A549 (cell line): ENCODE results near the gene AXL. TPM values are rescaled to one million over a fixed set of nuclear protein-coding genes. Genes with fewer than 3 reads are reported as not detected.

Source experiments
- ATAC-seq, 2 experiments: fragments of 200-7000 bp in 1 of 2; fragments of >200 bp in 1 of 2; cut with Nextera tagmentation in 1 of 2; cut with Tn5 transposase in 1 of 2; 3 replicates each; pipeline versions ENCODE4 v1.8.0 to v1.9.1; 2018 to 2020; ENCODE audit warnings: mild to moderate bottlenecking in 1 of 2, moderate library complexity in 1 of 2
- CTCF ChIA-PET: fragments of 300-600 bp; sonication (Branson Sonifier 250); formaldehyde crosslinking; extraction: SDS; loops from one replicate; lab custom pipeline; 2021; ENCODE audit warnings: antibody characterized with exemption, inconsistent platforms; lab: Yijun Ruan, JAX
- POLR2A ChIA-PET: fragments of 350-600 bp; formaldehyde crosslinking; extraction: SDS; loops from one replicate; lab custom pipeline; 2021; ENCODE audit warnings: antibody characterized with exemption, inconsistent platforms; lab: Yijun Ruan, JAX
- DNase-seq, 2 experiments: peaks; one replicate each; pipeline versions ENCODE4 v3.0.0 to v3.0.0-alpha.2; 2011 to 2016; ENCODE audit warnings: low read depth in 1 of 2, low spot score in 1 of 2
- FAIRE-seq: peaks from 2 replicates; lab custom pipeline; 2011; peaks lifted over from hg19 to GRCh38; lab: Jason Lieb, UNC
- H3K27ac ChIP-seq, 2 experiments: fragments of >200 bp; sonication (Bioruptor Twin); formaldehyde crosslinking; 3 replicates each; pipeline ENCODE4 v1.5.1; 2016 to 2017
- H3K4me1 ChIP-seq: fragments of >200 bp; sonication (Bioruptor Twin); formaldehyde crosslinking; 3 replicates; pipeline ENCODE4 v1.6.1; 2016
- H3K4me2 ChIP-seq: fragments of >200 bp; sonication (Bioruptor Twin); formaldehyde crosslinking; 3 replicates; pipeline ENCODE4 v1.6.1; 2016
- H3K4me3 ChIP-seq: fragments of >200 bp; sonication (Bioruptor Twin); formaldehyde crosslinking; 3 replicates; pipeline ENCODE4 v1.5.1; 2016
- H3K9me3 ChIP-seq: fragments of >200 bp; sonication (Bioruptor Twin); formaldehyde crosslinking; 3 replicates; pipeline ENCODE4 v1.6.1; 2016
- CEBPB ChIP-seq, 2 experiments: fragments of >200 bp in 1 of 2; sonication (Bioruptor Twin) in 1 of 2; formaldehyde crosslinking in 1 of 2; IDR thresholded peaks; 2 replicates each; pipeline ENCODE4 v1.6.1; 2012 to 2016
- CHD4 ChIP-seq: fragments of 200-600 bp; sonication (generic); IDR thresholded peaks from 2 replicates; pipeline ENCODE4 v1.6.1; 2016; ENCODE audit warnings: antibody characterized with exemption, mild to moderate bottlenecking, borderline replicate concordance
- E2F6 ChIP-seq: IDR thresholded peaks from 2 replicates; pipeline ENCODE4 v1.6.1; 2012; ENCODE audit warnings: low read depth, borderline replicate concordance
- HOXA7 ChIP-seq: fragments of 250-450 bp; sonication (Bioruptor Pico); IDR thresholded peaks from 2 replicates; pipeline ENCODE4 v1.5.0; 2020; ENCODE audit warnings: mild to moderate bottlenecking, moderate library complexity
- JUNB ChIP-seq: fragments of >200 bp; sonication (Bioruptor Twin); formaldehyde crosslinking; IDR thresholded peaks from 2 replicates; pipeline ENCODE4 v1.6.1; 2016
- MAX ChIP-seq: IDR thresholded peaks from 2 replicates; pipeline ENCODE4 v1.6.1; 2012
- MYC ChIP-seq: IDR thresholded peaks from 2 replicates; pipeline ENCODE4 v1.6.1; 2012; ENCODE audit warnings: mild to moderate bottlenecking, inconsistent platforms, low read length, improper control_type of control experiment, borderline replicate concordance
- PHF8 ChIP-seq: fragments of 200-600 bp; sonication (generic); IDR thresholded peaks from 2 replicates; pipeline ENCODE4 v1.6.1; 2016; ENCODE audit warnings: low read depth, mild to moderate bottlenecking, antibody characterized with exemption, moderate library complexity, borderline replicate concordance
- RAD21 ChIP-seq, 2 experiments: fragments of >200 bp in 1 of 2; sonication (Bioruptor Twin) in 1 of 2; formaldehyde crosslinking in 1 of 2; IDR thresholded peaks in 1 of 2; conservative IDR thresholded peaks in 1 of 2; 2 replicates in 1 of 2; 3 replicates in 1 of 2; pipeline ENCODE4 v1.6.1; 2012 to 2018; ENCODE audit warnings: inconsistent platforms in 1 of 2
- RFX5 ChIP-seq: fragments of 450-650 bp; IDR thresholded peaks from 2 replicates; pipeline ENCODE4 v1.7.1; 2014; ENCODE audit warnings: antibody characterized with exemption, mild to moderate bottlenecking, moderate library complexity
- RNF2 ChIP-seq: fragments of 200-600 bp; sonication (generic); IDR thresholded peaks from 2 replicates; pipeline ENCODE4 v1.6.1; 2016; ENCODE audit warnings: low read depth, mild to moderate bottlenecking, antibody characterized with exemption, moderate library complexity, borderline replicate concordance
- TP53 ChIP-seq: fragments of 250-450 bp; sonication (Bioruptor Pico); IDR thresholded peaks from 2 replicates; pipeline ENCODE4 v1.5.0; 2021; ENCODE audit warnings: mild to moderate bottlenecking, moderate library complexity
- ZC3H11A ChIP-seq: fragments of 450-650 bp; IDR thresholded peaks from 2 replicates; pipeline ENCODE4 v1.6.1; 2014; ENCODE audit warnings: antibody characterized with exemption, mild to moderate bottlenecking
- WGBS: methylation state at CpG from one replicate; pipeline ENCODE4 v1.1.6; 2017; ENCODE audit errors: missing lambda C conversion rate; 5-methylcytosine and 5-hydroxymethylcytosine counted together
- polyA plus RNA-seq, 4 experiments: library from polyadenylated mRNA; depleted of rRNA in 3 of 4; stranded (reverse); fragments of >200 nt; fragmentation: RNase III in 1 of 4; extraction: RNeasy Plus Mini Kit Qiagen cat#74134 plus additional on column Dnase treatment in 1 of 4; gene quantifications; 2 replicates in 3 of 4; 3 replicates in 1 of 4; pipeline ENCODE4 v1.2.3, GENCODE V29; 2011 to 2017
- small RNA-seq, 6 experiments: library from RNA; depleted of rRNA; stranded (forward); fragments of <200 nt; gene quantifications; one replicate each; pipeline ENCODE3, GENCODE V24; 2012

Gene AXL
- polyA plus RNA-seq, 2 of the 4 experiments (the other 2 are of a cell fraction): 45.4 to 60.1 TPM

- TF ChIP-seq RFX5 (peak; percentile 79), CHD4 (no peak), TP53 (CRISPR knock-in tag) (peak; percentile 87; the same call in 1 of the 2 replicates), RAD21 (conservative IDR thresholded peaks at IDR 0.05 in 1 of 2, IDR thresholded peaks at IDR 0.05 in 1 of 2) (peak; percentile 19 to 50), PHF8 (peak; percentile 94), MAX (peak; percentile 97), JUNB (0 out of 2 replicates have a peak, but pooled peaks have one; percentile 19), E2F6 (peak; percentile 86), ZC3H11A (peak; percentile 40; the same call in 1 of the 2 replicates), MYC (peak; percentile 75), RNF2 (no peak)
Observed at GRCh38 chr19:41310033-41310831, 91.2 kb downstream of the AXL start, which contains the start of gene CCDC97 (continued).

- ATAC-seq: no peak
- POLR2A ChIA-PET: interaction anchor here (0.9 to 1.8 kb wide), 5 partner anchors 8 to 107 kb away, joined by 3 to 11 read pairs (median 5); partner anchors contain the start of gene HNRNPUL1
Observed at GRCh38 chr19:41311072-41311471, 92.0 kb downstream of the AXL start.

More at GRCh38 chr19:41311072-41311471, 92.0 kb downstream of the AXL start:
- DNase-seq (no peak), FAIRE-seq (no peak)
- Histone ChIP-seq H3K9me3 (no peaks in the 10 kb centered on the region), H3K4me2 (peak overlapping the region; percentile 89), H3K27ac (peak overlapping the region; percentile 91 to 92), H3K4me1 (peaks cover 24% of the 10 kb centered on the region), H3K4me3 (peak overlapping the region; percentile 57)
- CTCF ChIA-PET: interaction anchor here (1.1 to 19.5 kb wide), 7 partner anchors 9 to 259 kb away, joined by 4 to 598 read pairs (median 23); partner anchors contain the start of gene TGFB1
- TF ChIP-seq HOXA7 (CRISPR knock-in tag) (0 out of 2 replicates have a peak, but pooled peaks have one; percentile 20), CEBPB (IDR thresholded peaks at IDR 0.05) (no peak)
- 52% methylated on average over 5 of the region's 5 CpGs for WGBS

Small RNA genes within 50 kb of the gene (small RNA-seq; reads per million reads assigned to genes)
- gene RN7SL34P: 0 to 0.77 (median 0) reads per million in 6 experiments

Other genes starting within 250 kb of the AXL start
- 0.04 TPM in 1 of 2 replicates, not detected in the other for gene CYP2B6, start 227.9 kb upstream of the AXL start, polyA plus RNA-seq (2011; rRNA removed)
- not detected in 3 replicates for gene CYP2B6, start 227.9 kb upstream of the AXL start, polyA plus RNA-seq (2017; fragmentation: RNase III; extraction: RNeasy Plus Mini Kit Qiagen cat#74134 plus additional on column Dnase treatment)
- gene CYP2A13, start 130.8 kb upstream of the AXL start, polyA plus RNA-seq (2011; rRNA removed): not detected in 2 replicates
- gene CYP2A13, start 130.8 kb upstream of the AXL start, polyA plus RNA-seq (2017; fragmentation: RNase III; extraction: RNeasy Plus Mini Kit Qiagen cat#74134 plus additional on column Dnase treatment): not detected in 3 replicates
- not detected in 2 replicates for gene CYP2F1, start 104.8 kb upstream of the AXL start, polyA plus RNA-seq (2011; rRNA removed)
- gene CYP2F1, start 104.8 kb upstream of the AXL start, polyA plus RNA-seq (2017; fragmentation: RNase III; extraction: RNeasy Plus Mini Kit Qiagen cat#74134 plus additional on column Dnase treatment): not detected in 3 replicates
- 8.6 and 19.7 TPM in 2 replicates for gene CYP2S1, start 26.0 kb upstream of the AXL start, polyA plus RNA-seq (2011; rRNA removed)
- 25.2 to 28.1 TPM (median 26.6 TPM) in 3 replicates for gene CYP2S1, start 26.0 kb upstream of the AXL start, polyA plus RNA-seq (2017; fragmentation: RNase III; extraction: RNeasy Plus Mini Kit Qiagen cat#74134 plus additional on column Dnase treatment)
- 89.5 and 117 TPM in 2 replicates for gene HNRNPUL1, start 45.1 kb downstream of the AXL start, polyA plus RNA-seq (2011; rRNA removed)
- 272 to 278 TPM (median 273 TPM) in 3 replicates for gene HNRNPUL1, start 45.1 kb downstream of the AXL start, polyA plus RNA-seq (2017; fragmentation: RNase III; extraction: RNeasy Plus Mini Kit Qiagen cat#74134 plus additional on column Dnase treatment)
- 18.7 and 21.4 TPM in 2 replicates for gene CCDC97, start 90.9 kb downstream of the AXL start, polyA plus RNA-seq (2011; rRNA removed)
- 26.8 to 29.2 TPM (median 27.6 TPM) in 3 replicates for gene CCDC97, start 90.9 kb downstream of the AXL start, polyA plus RNA-seq (2017; fragmentation: RNase III; extraction: RNeasy Plus Mini Kit Qiagen cat#74134 plus additional on column Dnase treatment)
- 6.0 and 13.2 TPM in 2 replicates for gene TGFB1, start 134.7 kb downstream of the AXL start, polyA plus RNA-seq (2011; rRNA removed)
- 63.4 to 86.4 TPM (median 83.2 TPM) in 3 replicates for gene TGFB1, start 134.7 kb downstream of the AXL start, polyA plus RNA-seq (2017; fragmentation: RNase III; extraction: RNeasy Plus Mini Kit Qiagen cat#74134 plus additional on column Dnase treatment)
- 17.5 and 19.6 TPM in 2 replicates for gene B9D2, start 144.9 kb downstream of the AXL start, polyA plus RNA-seq (2011; rRNA removed)
- gene B9D2, start 144.9 kb downstream of the AXL start, polyA plus RNA-seq (2017; fragmentation: RNase III; extraction: RNeasy Plus Mini Kit Qiagen cat#74134 plus additional on column Dnase treatment): 22.5 to 26.1 TPM (median 24.4 TPM) in 3 replicates
- gene TMEM91, start 157.3 kb downstream of the AXL start, polyA plus RNA-seq (2011; rRNA removed): 5.2 and 6.8 TPM in 2 replicates
- 3.7 to 4.6 TPM (median 4.0 TPM) in 3 replicates for gene TMEM91, start 157.3 kb downstream of the AXL start, polyA plus RNA-seq (2017; fragmentation: RNase III; extraction: RNeasy Plus Mini Kit Qiagen cat#74134 plus additional on column Dnase treatment)
- gene EXOSC5, start 178.1 kb downstream of the AXL start, polyA plus RNA-seq (2011; rRNA removed): 63.7 and 72.3 TPM in 2 replicates
- 99.0 to 109 TPM (median 103 TPM) in 3 replicates for gene EXOSC5, start 178.1 kb downstream of the AXL start, polyA plus RNA-seq (2017; fragmentation: RNase III; extraction: RNeasy Plus Mini Kit Qiagen cat#74134 plus additional on column Dnase treatment)
- 42.9 and 43.9 TPM in 2 replicates for gene BCKDHA, start 178.6 kb downstream of the AXL start, polyA plus RNA-seq (2011; rRNA removed)
- gene BCKDHA, start 178.6 kb downstream of the AXL start, polyA plus RNA-seq (2017; fragmentation: RNase III; extraction: RNeasy Plus Mini Kit Qiagen cat#74134 plus additional on column Dnase treatment): 39.2 to 46.4 TPM (median 44.4 TPM) in 3 replicates
- gene B3GNT8, start 208.2 kb downstream of the AXL start, polyA plus RNA-seq (2011; rRNA removed): not detected in 2 replicates
- 0.11 to 0.20 TPM in 2 of 3 replicates, not detected in the other for gene B3GNT8, start 208.2 kb downstream of the AXL start, polyA plus RNA-seq (2017; fragmentation: RNase III; extraction: RNeasy Plus Mini Kit Qiagen cat#74134 plus additional on column Dnase treatment)
- gene DMAC2, start 220.7 kb downstream of the AXL start, polyA plus RNA-seq (2011; rRNA removed): 128 and 132 TPM in 2 replicates
- 155 to 161 TPM (median 158 TPM) in 3 replicates for gene DMAC2, start 220.7 kb downstream of the AXL start, polyA plus RNA-seq (2017; fragmentation: RNase III; extraction: RNeasy Plus Mini Kit Qiagen cat#74134 plus additional on column Dnase treatment)
- gene ERICH4, start 223.9 kb downstream of the AXL start, polyA plus RNA-seq (2011; rRNA removed): 0.24 and 0.26 TPM in 2 replicates
- 0.10 TPM in 1 of 3 replicates, not detected in the others for gene ERICH4, start 223.9 kb downstream of the AXL start, polyA plus RNA-seq (2017; fragmentation: RNase III; extraction: RNeasy Plus Mini Kit Qiagen cat#74134 plus additional on column Dnase treatment)